GM21367 (cell line): ENCODE data around the gene TMPRSS2.

Experiments used
- ATAC-seq: cut with Tn5 transposase; IDR thresholded peaks from one replicate; pipeline ENCODE4 v1.9.1; 2021; ENCODE audit not compliant: unreplicated experiment

Gene TMPRSS2

GRCh38 chr21:41507521-41508414 is at the start of gene TMPRSS2:
Gene TMPRSS2 (minus strand): TSS chr21:41508158. CDS start chr21:41498133, 10,025 bp downstream.
- no peak for ATAC-seq

GRCh38 chr21:41555057-41555456 is 47.1 kb upstream of the TMPRSS2 start:
- no peak for ATAC-seq

GRCh38 chr21:41552254-41552653 is 44.3 kb upstream of the TMPRSS2 start:
- ATAC-seq, result no peak

GRCh38 chr21:41548781-41549180 is 40.8 kb upstream of the TMPRSS2 start:
- no peak for ATAC-seq

GRCh38 chr21:41547111-41547510 is 39.2 kb upstream of the TMPRSS2 start:
- no peak for ATAC-seq

- ATAC-seq, result no peak
Measured at GRCh38 chr21:41545500-41546359, 37.8 kb upstream of the TMPRSS2 start.

GRCh38 chr21:41542727-41543126 is 34.8 kb upstream of the TMPRSS2 start:
- no peak for ATAC-seq

- no peak for ATAC-seq
Measured at GRCh38 chr21:41537356-41537755, 29.4 kb upstream of the TMPRSS2 start.

- ATAC-seq, result no peak
Measured at GRCh38 chr21:41536827-41537103, 28.8 kb upstream of the TMPRSS2 start.

- ATAC-seq, result no peak
Measured at GRCh38 chr21:41536076-41536826, 28.3 kb upstream of the TMPRSS2 start.

- ATAC-seq, result no peak
Measured at GRCh38 chr21:41530366-41530765, 22.4 kb upstream of the TMPRSS2 start.

- no peak for ATAC-seq
Measured at GRCh38 chr21:41529769-41530168, 21.8 kb upstream of the TMPRSS2 start.

- no peak for ATAC-seq
Measured at GRCh38 chr21:41526478-41527087, 18.6 kb upstream of the TMPRSS2 start.

GRCh38 chr21:41523175-41523574 is 15.2 kb upstream of the TMPRSS2 start:
- no peak for ATAC-seq

- ATAC-seq, result no peak
Measured at GRCh38 chr21:41521489-41522027, 13.6 kb upstream of the TMPRSS2 start.

- no peak for ATAC-seq
Measured at GRCh38 chr21:41520560-41521442, 12.8 kb upstream of the TMPRSS2 start.

GRCh38 chr21:41519806-41520559 is 12.0 kb upstream of the TMPRSS2 start:
- ATAC-seq, result no peak

- ATAC-seq, result no peak
Measured at GRCh38 chr21:41518757-41519156, 10.8 kb upstream of the TMPRSS2 start.

GRCh38 chr21:41511858-41512257 is 3.9 kb upstream of the TMPRSS2 start:
- no peak for ATAC-seq
